PC-3 (cell line): ENCODE results near the gene RERE. TPM values are rescaled to one million over a fixed set of nuclear protein-coding genes. Genes with fewer than 3 reads are reported as not detected.

Source experiments
- ATAC-seq: fragments of 200-7000 bp; cut with Tn5 transposase; 2 replicates; pipeline ENCODE4 v1.9.1; 2020; ENCODE audit warnings: mild to moderate bottlenecking, moderate library complexity
- BruUV-seq: library from RNA; stranded (reverse); fragments of 400-500 nt; replicated peaks from 2 replicates; lab custom pipeline; 2021; lab: Mats Ljungman, UMichigan
- CTCF ChIA-PET: fragments of 300-600 bp; sonication (Branson Sonifier 250); formaldehyde crosslinking; loops from one replicate; lab custom pipeline; 2022; ENCODE audit warnings: antibody characterized with exemption; lab: Charles Lee
- POLR2A ChIA-PET: fragments of 300-600 bp; sonication (Branson Sonifier 250); formaldehyde crosslinking; loops from one replicate; lab custom pipeline; 2022; ENCODE audit warnings: antibody characterized with exemption; ENCODE audit not compliant: unreplicated experiment; lab: Charles Lee
- DNase-seq: peaks from one replicate; pipeline ENCODE4 v3.0.0-alpha.2; 2015
- H2AFZ ChIP-seq: fragments of 300-600 bp; sonication (generic); 2 replicates; pipeline ENCODE4 v1.6.0; 2016; ENCODE audit warnings: antibody characterized with exemption, low read length
- H3F3A ChIP-seq: fragments of 300-600 bp; sonication (generic); one replicate; pipeline ENCODE4 v1.6.0; 2017; ENCODE audit warnings: antibody characterized with exemption, low read length, control low read depth, mild to moderate bottlenecking; ENCODE audit not compliant: unreplicated experiment
- H3K27ac ChIP-seq: fragments of 300-600 bp; sonication (generic); 2 replicates; pipeline ENCODE4 v1.5.1; 2016; ENCODE audit warnings: mild to moderate bottlenecking, low read length
- H3K27me3 ChIP-seq: fragments of 300-600 bp; sonication (generic); 2 replicates; pipeline ENCODE4 v1.6.1; 2016; ENCODE audit warnings: low read length, mixed read lengths
- H3K36me3 ChIP-seq: fragments of 300-600 bp; sonication (generic); 2 replicates; pipeline ENCODE4 v1.6.1; 2016; ENCODE audit warnings: low read depth, mixed run types, low read length, mixed read lengths
- H3K4me1 ChIP-seq: fragments of 300-600 bp; sonication (generic); 2 replicates; pipeline ENCODE4 v1.5.1; 2016; ENCODE audit warnings: low read length; ENCODE audit not compliant: insufficient read depth
- H3K4me2 ChIP-seq: fragments of 300-600 bp; sonication (generic); 2 replicates; pipeline ENCODE4 v1.6.0; 2016; ENCODE audit warnings: low read length
- H3K4me3 ChIP-seq: fragments of 300-600 bp; sonication (generic); 2 replicates; pipeline ENCODE4 v1.5.1; 2016; ENCODE audit warnings: mild to moderate bottlenecking, low read length, mixed read lengths
- H3K79me2 ChIP-seq: fragments of 300-600 bp; sonication (generic); 2 replicates; pipeline ENCODE4 v1.6.1; 2017; ENCODE audit warnings: low read length, mixed read lengths
- H3K9ac ChIP-seq: fragments of 300-600 bp; sonication (generic); 2 replicates; pipeline ENCODE4 v1.6.0; 2016; ENCODE audit warnings: mild to moderate bottlenecking, low read length
- H3K9me2 ChIP-seq: fragments of 300-600 bp; sonication (generic); replicated peaks from 2 replicates; pipeline ENCODE4 v1.6.1; 2016; ENCODE audit warnings: mixed run types, low read length, mixed read lengths
- H3K9me3 ChIP-seq: fragments of 300-600 bp; sonication (generic); 2 replicates; pipeline ENCODE4 v1.6.1; 2016; ENCODE audit warnings: low read length, mixed read lengths
- H4K20me1 ChIP-seq: fragments of 300-600 bp; sonication (generic); 2 replicates; pipeline ENCODE4 v1.6.1; 2016; ENCODE audit warnings: low read length, mixed read lengths
- CTCF ChIP-seq: fragments of 300-600 bp; sonication (generic); conservative IDR thresholded peaks from 2 replicates; pipeline ENCODE4 v1.5.1; 2017; ENCODE audit warnings: antibody characterized with exemption, low read depth, mild to moderate bottlenecking, low read length
- EZH2 ChIP-seq: fragments of 300-600 bp; sonication (generic); IDR thresholded peaks from one replicate; pipeline ENCODE4 v1.6.1; 2017; ENCODE audit warnings: antibody characterized with exemption, mild to moderate bottlenecking, low read length; ENCODE audit not compliant: unreplicated experiment
- EZH2phosphoT487 ChIP-seq: fragments of 300-600 bp; sonication (generic); IDR thresholded peaks from 2 replicates; pipeline ENCODE4 v1.6.1; 2018; ENCODE audit warnings: mild to moderate bottlenecking, antibody characterized with exemption, low read length, borderline replicate concordance
- intact Hi-C: fragments of 100-400 bp; cut with micrococcal nuclease; formaldehyde crosslinking; loops from 2 replicates; pipeline ENCODE4 v1.9.0; 2023
- total RNA-seq: library from RNA; depleted of rRNA; stranded (reverse); fragments of >200 nt; gene quantifications from 2 replicates; pipeline ENCODE4 v1.2.3, GENCODE V29; 2014

RERE gene
- total RNA-seq, 1 experiment from 2014 or later = 24.2 TPM

DNA sequence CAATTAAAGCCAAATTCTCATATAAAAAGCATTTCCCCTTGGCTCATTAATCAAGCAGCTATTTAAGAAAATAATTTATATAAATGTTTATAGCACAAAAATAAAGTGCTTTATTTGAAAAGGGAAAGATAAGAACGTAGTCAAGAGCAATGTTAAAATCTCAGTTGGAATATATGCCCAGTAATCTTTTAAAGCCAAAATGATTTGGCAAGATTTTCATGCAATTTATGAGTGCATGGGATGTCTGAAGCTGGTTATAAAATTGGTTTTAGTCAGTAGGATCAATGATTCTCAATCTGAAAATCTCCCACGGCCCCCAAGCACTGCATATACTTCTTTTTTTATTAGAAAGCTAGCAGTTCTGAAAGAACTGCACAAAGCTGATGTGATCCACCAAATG, 188.8 kb downstream of the RERE start:
- no peak for ATAC-seq
- intact Hi-C loops = no loop called here

GRCh38 chr1:8627728-8628127, 189.7 kb downstream of the RERE start:
- Histone ChIP-seq H3K36me3 (no peaks in the 10 kb centered on the region), H3K79me2 (peaks cover 27% of the 10 kb centered on the region), H3K27ac (no peak overlapping the region), H2AFZ (no peak overlapping the region), H3K27me3 (no peaks in the 10 kb centered on the region), H3K4me1 (peaks cover 23% of the 10 kb centered on the region), H3K9me2 (no peaks in the 10 kb centered on the region), H3K4me3 (no peak overlapping the region), H3F3A (no peaks in the 10 kb centered on the region), H3K9ac (no peak overlapping the region), H3K9me3 (no peaks in the 10 kb centered on the region), H3K4me2 (no peak overlapping the region), H4K20me1 (0 out of 2 replicates have a peak, but pooled peaks cover 3% of the 10 kb centered on the region)
- no peak for TF ChIP-seq EZH2phosphoT487
- intact Hi-C loops = no loop called here
- ATAC-seq (no peak), DNase-seq (no peak)
- ChIA-PET CTCF (no interaction called here), POLR2A (no interaction called here)
- no TSS peak for BruUV-seq

More for the DNA sequence above, 188.8 kb downstream of the RERE start:
- H3K79me2 ChIP-seq = peaks cover 27% of the 10 kb centered on the region
- BruUV-seq = no TSS peak
- 0 out of 2 replicates have a peak, but pooled peaks cover 4% of the 10 kb centered on the region for H4K20me1 ChIP-seq
- H3K9me3 ChIP-seq = no peaks in the 10 kb centered on the region
- H3K27me3 ChIP-seq = no peaks in the 10 kb centered on the region
- no peak overlapping the region for H3K4me3 ChIP-seq
- H3K9ac ChIP-seq = no peak overlapping the region
- no peak overlapping the region for H3K4me2 ChIP-seq
- CTCF ChIA-PET = no interaction called here
- no peak overlapping the region for H2AFZ ChIP-seq
- no peak for DNase-seq
- no peaks in the 10 kb centered on the region for H3K36me3 ChIP-seq
- H3K4me1 ChIP-seq = peaks cover 23% of the 10 kb centered on the region
- no peaks in the 10 kb centered on the region for H3K9me2 ChIP-seq
- POLR2A ChIA-PET = no interaction called here
- H3F3A ChIP-seq = no peaks in the 10 kb centered on the region
- no peak overlapping the region for H3K27ac ChIP-seq
- no peak for TF ChIP-seq EZH2
- TF ChIP-seq CTCF = no peak
- no peak for TF ChIP-seq EZH2phosphoT487

- BruUV-seq = no TSS peak
- Histone ChIP-seq H3K27ac (peak overlapping the region; percentile 9; the same call in 1 of the 2 replicates), H3K9me2 (no peaks in the 10 kb centered on the region), H3K4me1 (peaks cover 23% of the 10 kb centered on the region), H3K27me3 (no peaks in the 10 kb centered on the region), H3K4me3 (no peak overlapping the region), H3K9me3 (no peaks in the 10 kb centered on the region), H3K9ac (no peak overlapping the region), H2AFZ (no peak overlapping the region), H3K79me2 (peaks cover 24% of the 10 kb centered on the region), H3F3A (no peaks in the 10 kb centered on the region), H4K20me1 (no peaks in the 10 kb centered on the region), H3K4me2 (peak overlapping the region; percentile 42), H3K36me3 (no peaks in the 10 kb centered on the region)
- no peak for TF ChIP-seq CTCF
- no peak for TF ChIP-seq EZH2
- ChIA-PET POLR2A (no interaction called here), CTCF (interaction anchor here (0.8 kb wide), 1 partner anchor 222 kb away, joined by 4 read pairs; no protein-coding TSS in a partner anchor)
- ATAC-seq (peak; percentile 84), DNase-seq (peak; percentile 85)
- intact Hi-C loops = no loop called here
These were observed 191.2 kb downstream of the RERE start for GRCh38 chr1:8625981-8626898.
